Vagina (tissue), 2 donors: Measurements from ENCODE around the gene LINGO4.

Experiments used
- CTCF ChIP-seq, 3 experiments: fragments of 450-650 bp in 2 of 3; fragments of 200-600 bp in 1 of 3; sonication (generic) in 1 of 3; IDR thresholded peaks; one replicate each; pipeline ENCODE4 v1.5.1; 2017 to 2019; ENCODE audit warnings: antibody characterized with exemption in 3 of 3, mild to moderate bottlenecking in 2 of 3, moderate library complexity in 2 of 3
- POLR2A ChIP-seq, 2 donors: fragments of 450-650 bp; IDR thresholded peaks; one replicate each; pipeline ENCODE4 v1.6.1; 2017; ENCODE audit warnings: antibody characterized with exemption in 2 of 2, mild to moderate bottlenecking in 2 of 2, moderate library complexity in 2 of 2
- POLR2AphosphoS5 ChIP-seq, 2 donors: sonication (generic); formaldehyde crosslinking; IDR thresholded peaks; one replicate each; pipeline ENCODE4 v1.9.0; 2017; ENCODE audit warnings: antibody characterized with exemption in 2 of 2, mild to moderate bottlenecking in 2 of 2, low read depth in 1 of 2; ENCODE audit not compliant: insufficient read depth in 1 of 2

GRCh38 chr1:151817353-151817730, 12.1 kb upstream of the LINGO4 start:
- TF ChIP-seq CTCF (IDR thresholded peaks at IDR 0.05) (no peak), POLR2A (IDR thresholded peaks at IDR 0.05) (no peak), POLR2AphosphoS5 (IDR thresholded peaks at IDR 0.05; ENCODE audit: insufficient read depth in 1 of 2, low read depth in 1 of 2) (no peak)
